HEK293 (cell line): ENCODE results near the gene RAB17.

ENCODE experiments used
- CTCF ChIA-PET: fragments of 350-600 bp; formaldehyde crosslinking; extraction: SDS; loops from one replicate; lab custom pipeline; 2021; ENCODE audit warnings: antibody characterized with exemption; lab: Yijun Ruan, JAX
- POLR2A ChIA-PET: fragments of 300-600 bp; formaldehyde crosslinking; extraction: SDS; loops from one replicate; lab custom pipeline; 2020; ENCODE audit warnings: antibody characterized with exemption, inconsistent platforms; lab: Yijun Ruan, JAX
- H3K27ac ChIP-seq: fragments of 200-500 bp; sonication (Bioruptor generic); 2 replicates; pipeline ENCODE4 v1.5.1; 2014; ENCODE audit warnings: low read depth, low read length, control low read depth, inconsistent platforms; ENCODE audit errors: extremely low read depth
- H3K36me3 ChIP-seq, 2 experiments: fragments of 200-500 bp in 1 of 2; sonication (Bioruptor generic) in 1 of 2; 1 replicate in 1 of 2; 2 replicates in 1 of 2; pipeline ENCODE4 v1.5.1; 2014 to 2017; ENCODE audit warnings: inconsistent platforms in 2 of 2, low read length in 2 of 2; ENCODE audit not compliant: control insufficient read depth in 2 of 2, insufficient read depth in 1 of 2
- H3K4me1 ChIP-seq: fragments of 200-500 bp; sonication (Bioruptor generic); 2 replicates; pipeline ENCODE4 v1.5.1; 2014; ENCODE audit warnings: mild to moderate bottlenecking, low read length, inconsistent platforms; ENCODE audit not compliant: control insufficient read depth, insufficient read depth
- H3K4me3 ChIP-seq: 2 replicates; pipeline ENCODE4 v1.5.1; 2011; ENCODE audit warnings: low read depth, mild to moderate bottlenecking, control low read depth, low read length, moderate library complexity
- H3K9me3 ChIP-seq: fragments of 200-500 bp; sonication (Bioruptor generic); 2 replicates; pipeline ENCODE4 v1.5.1; 2014; ENCODE audit warnings: low read depth, low read length, inconsistent platforms; ENCODE audit not compliant: control insufficient read depth, insufficient read depth
- CTCF ChIP-seq: fragments of 450-650 bp; formaldehyde crosslinking; IDR thresholded peaks from 2 replicates; pipeline ENCODE4 v1.5.1; 2016; ENCODE audit warnings: missing biosample characterization, missing genetic modification characterization
- GLIS1 ChIP-seq: fragments of 450-650 bp; formaldehyde crosslinking; IDR thresholded peaks from 2 replicates; pipeline ENCODE4 v1.5.1; 2016; ENCODE audit warnings: missing biosample characterization, missing genetic modification characterization
- HOXA7 ChIP-seq: sonication (generic); formaldehyde crosslinking; IDR thresholded peaks from 2 replicates; pipeline ENCODE4 v1.8.1; 2022; ENCODE audit warnings: missing genetic modification reagents, borderline replicate concordance
- RBAK ChIP-seq: fragments of 450-650 bp; formaldehyde crosslinking; IDR thresholded peaks from 2 replicates; pipeline ENCODE4 v1.5.1; 2016; ENCODE audit warnings: missing biosample characterization, missing genetic modification characterization
- ZFP69B ChIP-seq: fragments of 450-650 bp; formaldehyde crosslinking; IDR thresholded peaks from 2 replicates; pipeline ENCODE4 v1.5.1; 2016; ENCODE audit warnings: missing biosample characterization, missing genetic modification characterization
- ZIC2 ChIP-seq: fragments of 450-650 bp; formaldehyde crosslinking; IDR thresholded peaks from 2 replicates; pipeline ENCODE4 v1.5.1; 2016; ENCODE audit warnings: missing biosample characterization, missing genetic modification characterization
- ZNF157 ChIP-seq: fragments of 450-650 bp; formaldehyde crosslinking; IDR thresholded peaks from 2 replicates; pipeline ENCODE4 v1.5.1; 2016; ENCODE audit warnings: missing biosample characterization, missing genetic modification characterization
- ZNF18 ChIP-seq: fragments of 450-650 bp; formaldehyde crosslinking; IDR thresholded peaks from 2 replicates; pipeline ENCODE4 v1.5.1; 2016; ENCODE audit warnings: missing biosample characterization, missing genetic modification characterization
- ZNF202 ChIP-seq: fragments of 450-650 bp; formaldehyde crosslinking; IDR thresholded peaks from 2 replicates; pipeline ENCODE4 v1.5.1; 2016; ENCODE audit warnings: missing biosample characterization, missing genetic modification characterization, borderline replicate concordance
- ZNF221 ChIP-seq: fragments of 450-650 bp; formaldehyde crosslinking; IDR thresholded peaks from 2 replicates; pipeline ENCODE4 v1.5.1; 2017; ENCODE audit warnings: missing biosample characterization, missing genetic modification characterization, borderline replicate concordance
- ZNF311 ChIP-seq: fragments of 450-650 bp; formaldehyde crosslinking; IDR thresholded peaks from 2 replicates; pipeline ENCODE4 v1.5.1; 2017; ENCODE audit warnings: missing biosample characterization, missing genetic modification characterization, borderline replicate concordance
- ZNF544 ChIP-seq: fragments of 450-650 bp; formaldehyde crosslinking; IDR thresholded peaks from 2 replicates; pipeline ENCODE4 v1.5.0; 2017; ENCODE audit warnings: missing biosample characterization, missing genetic modification characterization
- ZNF785 ChIP-seq: fragments of 450-650 bp; formaldehyde crosslinking; IDR thresholded peaks from 2 replicates; pipeline ENCODE4 v1.5.1; 2016; ENCODE audit warnings: missing biosample characterization, missing genetic modification characterization
- ZSCAN23 ChIP-seq: fragments of 450-650 bp; formaldehyde crosslinking; IDR thresholded peaks from 2 replicates; pipeline ENCODE4 v1.5.1; 2016; ENCODE audit warnings: missing biosample characterization, missing genetic modification characterization
- ZSCAN4 ChIP-seq: fragments of 450-650 bp; formaldehyde crosslinking; IDR thresholded peaks from 2 replicates; pipeline ENCODE4 v1.5.1; 2017; ENCODE audit warnings: missing biosample characterization, missing genetic modification characterization

The RAB17 gene

GRCh38 chr2:237590272-237591140 lies at the start of gene RAB17:
TSS of gene RAB17 (minus strand) at chr2:237590734. CDS start at chr2:237586154, 4,580 bp downstream.
- H3K4me1 ChIP-seq = peaks cover 7% of the 10 kb centered on the region; the same call in 1 of the 2 replicates
- no peaks in the 10 kb centered on the region for H3K9me3 ChIP-seq
- CTCF ChIA-PET = interaction anchor here (0.6 to 1.7 kb wide), 4 partner anchors 18 to 155 kb away, joined by 3 to 4 read pairs (median 3); no protein-coding TSS in a partner anchor
- POLR2A ChIA-PET = no interaction called here
- peak within 1 kb of the TSS; percentile 26 for H3K4me3 ChIP-seq
- H3K36me3 ChIP-seq = no peaks in the 10 kb centered on the region
- H3K27ac ChIP-seq = no peak within 1 kb of the TSS
- TF ChIP-seq RBAK (tag by site-specific recombination) (no peak), HOXA7 (CRISPR knock-in tag) (no peak), ZFP69B (no peak), ZNF157 (tag by site-specific recombination) (no peak), ZSCAN23 (tag by site-specific recombination) (no peak), ZNF544 (tag by site-specific recombination) (no peak), ZNF311 (tag by site-specific recombination) (no peak), CTCF (no peak), ZNF18 (tag by site-specific recombination) (no peak), GLIS1 (tag by site-specific recombination) (0 out of 2 replicates have a peak, but pooled peaks have one; percentile 9), ZSCAN4 (tag by site-specific recombination) (0 out of 2 replicates have a peak, but pooled peaks have one; percentile 39), ZNF221 (tag by site-specific recombination) (no peak), ZNF785 (tag by site-specific recombination) (no peak)

GRCh38 chr2:237639836-237640220 lies 49.3 kb upstream of the RAB17 start:
- ChIA-PET CTCF (interaction anchor here (0.6 to 1.0 kb wide), 2 partner anchors 33 to 105 kb away, joined by 3 to 4 read pairs; no protein-coding TSS in a partner anchor), POLR2A (interaction anchor here (0.6 kb wide), 1 partner anchor 409 kb away, joined by 3 read pairs; no protein-coding TSS in a partner anchor)
- peaks cover 0 to 20% of the 10 kb centered on the region in 2 experiments; a peak in 1 of 3 replicates for H3K36me3 ChIP-seq

More at GRCh38 chr2:237639836-237640220, 49.3 kb upstream of the RAB17 start:
- TF ChIP-seq ZIC2 (tag by site-specific recombination) (0 out of 2 replicates have a peak, but pooled peaks have one; percentile 18), ZNF202 (tag by site-specific recombination) (no peak)
- Histone ChIP-seq H3K9me3 (no peaks in the 10 kb centered on the region), H3K4me3 (no peak overlapping the region), H3K4me1 (0 out of 2 replicates have a peak, but pooled peaks cover 4% of the 10 kb centered on the region), H3K27ac (no peak overlapping the region)
